Natural killer cell (primary cell): ENCODE data around the gene PNCK. TPM values are rescaled to one million over a fixed set of nuclear protein-coding genes. Genes with fewer than 3 reads are reported as not detected.

Experiments
- ATAC-seq, 3 donors: fragments of 150-1000 bp in 2 of 3; fragments of 200-7000 bp in 1 of 3; cut with Tn5 transposase; 1 replicate in 1 of 3; 2 replicates in 2 of 3; pipeline ENCODE4 v1.10.0; 2021; ENCODE audit warnings: mild to moderate bottlenecking in 2 of 3, moderate library complexity in 2 of 3
- DNase-seq, 2 donors: peaks; one replicate each; pipeline versions ENCODE4 v3.0.0 to v3.0.0-alpha.2; 2013 to 2021; ENCODE audit warnings: mixed read lengths in 1 of 2
- H3K27ac ChIP-seq: one replicate; pipeline ENCODE4 v1.5.1; 2013; ENCODE audit warnings: mild to moderate bottlenecking, low read length
- H3K27me3 ChIP-seq: one replicate; pipeline ENCODE4 v1.6.1; 2013; ENCODE audit warnings: low read length; ENCODE audit not compliant: control insufficient read depth, insufficient read depth
- H3K36me3 ChIP-seq: one replicate; pipeline ENCODE4 v1.6.1; 2013; ENCODE audit warnings: low read length; ENCODE audit not compliant: control insufficient read depth, insufficient read depth
- H3K4me1 ChIP-seq: one replicate; pipeline ENCODE4 v1.6.1; 2013; ENCODE audit warnings: low read length; ENCODE audit not compliant: control insufficient read depth, insufficient read depth
- H3K4me3 ChIP-seq: one replicate; pipeline ENCODE4 v1.5.1; 2013; ENCODE audit warnings: low read length
- H3K9me3 ChIP-seq: one replicate; pipeline ENCODE4 v1.6.1; 2013; ENCODE audit warnings: low read length; ENCODE audit not compliant: control insufficient read depth, insufficient read depth
- H3K27ac Mint-ChIP-seq, 2 donors: one replicate each; pipeline ENCODE4 v1.8.0; 2022; ENCODE audit warnings: mild to moderate bottlenecking in 2 of 2, mixed read lengths in 2 of 2, moderate library complexity in 1 of 2
- H3K27me3 Mint-ChIP-seq, 2 donors: one replicate each; pipeline ENCODE4 v1.8.0; 2022; ENCODE audit warnings: low read depth in 2 of 2, mixed read lengths in 2 of 2
- H3K36me3 Mint-ChIP-seq: one replicate; pipeline ENCODE4 v1.8.0; 2022; ENCODE audit warnings: mixed read lengths
- H3K4me1 Mint-ChIP-seq, 2 donors: one replicate each; pipeline ENCODE4 v1.8.0; 2022; ENCODE audit warnings: mixed read lengths in 2 of 2
- H3K4me3 Mint-ChIP-seq: one replicate; pipeline ENCODE4 v1.8.0; 2022; ENCODE audit warnings: mild to moderate bottlenecking, moderate library complexity, mixed read lengths
- H3K9me3 Mint-ChIP-seq, 2 donors: one replicate each; pipeline ENCODE4 v1.8.0; 2022; ENCODE audit warnings: mixed read lengths in 2 of 2
- CTCF ChIP-seq: fragments of 200-600 bp; IDR thresholded peaks from one replicate; pipeline ENCODE4 v1.8.0; 2022; ENCODE audit warnings: antibody characterized with exemption
- WGBS: methylation state at CpG from one replicate; pipeline ENCODE4 v1.1.7; 2013; ENCODE audit warnings: missing lambda C conversion rate; ENCODE audit not compliant: insufficient coverage; 5-methylcytosine and 5-hydroxymethylcytosine counted together
- intact Hi-C: fragments of 100-400 bp; cut with micrococcal nuclease; formaldehyde crosslinking; loops from one replicate; pipeline ENCODE4 v1.14.2; 2022
- total RNA-seq, 4 donors: library from RNA; stranded (reverse); fragments of 120-200 nt in 1 of 4; gene quantifications; one replicate each; pipeline versions ENCODE4 v1.2.3 to v1.2.4, GENCODE V29; 2013 to 2022

PNCK gene
- total RNA-seq, 3 donors from 2014 or later (not counting 1 experiment from before 2014, with no cell fraction given) = 0.66 to 1.1 (median 0.97) TPM

GRCh38 chrX:153669174-153669890 lies 4.3 kb downstream of the PNCK start:
- Histone ChIP-seq H3K4me3 (no peak overlapping the region), H3K9me3 (no peaks in the 10 kb centered on the region), H3K27ac (no peak overlapping the region), H3K36me3 (no peaks in the 10 kb centered on the region), H3K4me1 (peaks cover 7% of the 10 kb centered on the region), H3K27me3 (peaks cover 4% of the 10 kb centered on the region)
- H3K27ac Mint-ChIP-seq = no peak overlapping the region
- DNase-seq (peak; percentile 38 to 70), ATAC-seq (peak in 1 of 3 donors; percentile 53)
- 62% methylated on average over 10 of the region's 17 CpGs for WGBS
- peaks cover 16 to 22% of the 10 kb centered on the region in 2 donors for H3K27me3 Mint-ChIP-seq
- no peaks in the 10 kb centered on the region for H3K36me3 Mint-ChIP-seq
- no peak overlapping the region for H3K4me3 Mint-ChIP-seq
- intact Hi-C loops = loop anchor here (2.0 to 5.0 kb wide), 4 partner anchors 115 to 727 kb away; no protein-coding TSS in a partner anchor
- H3K9me3 Mint-ChIP-seq = no peaks in the 10 kb centered on the region
- peak; percentile 67 for TF ChIP-seq CTCF
- H3K4me1 Mint-ChIP-seq = peaks cover 11 to 13% of the 10 kb centered on the region in 2 donors

- no peak for DNase-seq
- ATAC-seq = no peak
- no peaks in the 10 kb centered on the region for H3K9me3 ChIP-seq
- peaks cover 7 to 13% of the 10 kb centered on the region in 2 donors for H3K4me1 Mint-ChIP-seq
- H3K9me3 Mint-ChIP-seq = no peaks in the 10 kb centered on the region
- H3K36me3 ChIP-seq = no peaks in the 10 kb centered on the region
- intact Hi-C loops = loop anchor here (2.0 to 5.0 kb wide), 4 partner anchors 114 to 726 kb away; no protein-coding TSS in a partner anchor
- no peak overlapping the region for H3K27ac ChIP-seq
- peaks cover 7% of the 10 kb centered on the region for H3K4me1 ChIP-seq
- no peaks in the 10 kb centered on the region for H3K27me3 ChIP-seq
- H3K27me3 Mint-ChIP-seq = peaks cover 11 to 18% of the 10 kb centered on the region in 2 donors
- H3K36me3 Mint-ChIP-seq = no peaks in the 10 kb centered on the region
- no peak overlapping the region for H3K27ac Mint-ChIP-seq
- no peak for TF ChIP-seq CTCF
- H3K4me3 ChIP-seq = no peak overlapping the region
- no peak overlapping the region for H3K4me3 Mint-ChIP-seq
- 82% methylated on average over 6 of the region's 11 CpGs for WGBS
Measured at GRCh38 chrX:153668423-153669173, 5.0 kb downstream of the PNCK start.

GRCh38 chrX:153667956-153668396 lies 5.6 kb downstream of the PNCK start:
- peak overlapping the region; percentile 49 for H3K4me3 Mint-ChIP-seq
- H3K4me1 Mint-ChIP-seq = peaks cover 7 to 12% of the 10 kb centered on the region in 2 donors
- peak; percentile 50 for TF ChIP-seq CTCF

More at GRCh38 chrX:153667956-153668396, 5.6 kb downstream of the PNCK start:
- H3K27ac Mint-ChIP-seq = peak overlapping the region in 1 of 2 donors; percentile 29
- H3K9me3 ChIP-seq = no peaks in the 10 kb centered on the region
- ATAC-seq = peak; percentile 81 to 96 (median 86)
- H3K4me1 ChIP-seq = peaks cover 7% of the 10 kb centered on the region
- DNase-seq = peak; percentile 65 to 84
- 23% methylated on average over 14 of the region's 14 CpGs for WGBS
- H3K9me3 Mint-ChIP-seq = no peaks in the 10 kb centered on the region
- no peaks in the 10 kb centered on the region for H3K27me3 ChIP-seq
- H3K27me3 Mint-ChIP-seq = peaks cover 11 to 15% of the 10 kb centered on the region in 2 donors
- intact Hi-C loops = loop anchor here (2.0 to 5.0 kb wide), 4 partner anchors 113 to 726 kb away; no protein-coding TSS in a partner anchor
- no peaks in the 10 kb centered on the region for H3K36me3 Mint-ChIP-seq
- H3K27ac ChIP-seq = no peak overlapping the region
- no peaks in the 10 kb centered on the region for H3K36me3 ChIP-seq
- no peak overlapping the region for H3K4me3 ChIP-seq
